Suppressor macrophage treated with lipopolysaccharide for 4 hours (primary cell): ENCODE data around the gene DHX9.
"Not testable (repeated sequence)": the region's sequence is repeated elsewhere in the genome, so short reads cannot be mapped to it uniquely, and the experiment has no call there.

Experiments
- DNase-seq: peaks from one replicate; pipeline ENCODE4 v3.0.0-alpha.2; 2020

The DHX9 gene

DNA sequence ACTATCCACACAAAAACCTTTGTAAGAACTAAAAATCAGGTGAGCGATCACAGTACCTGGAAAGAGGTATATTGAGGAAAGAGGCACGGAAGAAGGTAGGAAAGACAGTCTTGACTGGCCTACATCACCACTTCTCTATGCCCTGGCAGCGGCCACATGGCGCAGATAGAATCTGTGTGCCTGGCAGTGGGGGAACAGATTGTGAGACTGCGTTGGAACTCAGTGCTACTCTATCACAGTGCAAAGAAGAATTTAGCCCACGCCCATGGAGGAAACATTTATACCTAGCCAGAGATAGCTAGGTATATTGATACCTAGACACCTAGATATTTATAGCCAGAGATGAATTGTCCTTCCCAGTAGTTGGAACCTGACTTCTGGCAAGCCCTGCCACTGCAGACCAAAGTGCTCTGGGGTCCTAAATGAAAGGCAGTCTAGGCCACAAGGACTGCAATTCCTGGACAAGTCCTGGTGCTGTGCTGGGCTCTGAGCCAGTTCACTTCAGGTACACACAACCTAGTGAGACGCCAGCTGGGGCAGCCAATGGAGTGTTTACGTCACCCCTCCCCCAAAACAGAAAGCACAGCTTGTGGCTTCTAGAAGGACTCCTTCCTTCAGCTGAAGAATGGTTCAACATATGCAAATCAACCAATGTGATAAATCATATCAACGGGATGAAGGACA lies 51.9 kb downstream of the DHX9 start:
- DNase-seq, result no peak

DNA sequence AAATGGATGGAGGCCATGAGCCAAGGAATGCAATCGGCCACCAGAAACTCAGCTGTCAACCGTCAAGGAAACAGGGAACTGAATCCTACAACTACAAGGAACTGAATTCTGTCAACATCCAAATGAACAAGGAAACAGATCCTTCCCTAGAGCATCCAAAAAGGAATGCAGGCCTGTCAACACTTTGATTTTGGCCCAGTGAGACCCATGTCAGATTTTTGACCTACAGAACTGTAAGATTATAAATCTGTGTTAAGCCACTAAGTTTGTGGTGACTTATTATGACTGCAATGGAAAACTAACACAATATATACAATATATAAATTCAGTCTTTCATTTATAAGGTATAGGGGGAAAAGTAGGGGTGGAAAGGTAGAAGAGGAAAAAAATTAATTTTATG lies 58.5 kb downstream of the DHX9 start:
- no peak for DNase-seq

DNA sequence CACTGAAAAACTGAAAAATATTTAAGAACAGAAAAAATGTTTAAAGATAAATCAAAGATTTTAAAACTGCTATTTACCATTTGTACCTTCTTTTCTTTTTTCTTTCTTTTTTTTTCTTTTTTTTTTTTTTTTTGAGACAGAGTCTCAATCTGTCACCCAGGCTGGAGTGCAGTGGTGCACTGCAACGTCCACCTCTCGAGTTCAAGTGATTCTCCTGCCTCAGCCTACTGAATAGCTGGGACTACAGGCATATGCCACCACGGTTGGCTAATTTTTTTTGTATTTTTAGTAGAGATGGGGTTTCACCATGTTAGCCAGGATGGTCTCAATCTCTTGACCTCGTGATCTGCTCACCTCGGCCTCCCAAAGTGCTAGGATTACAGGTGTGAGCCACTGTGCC lies 62.8 kb downstream of the DHX9 start:
- DNase-seq, result not testable (repeated sequence)

DNA sequence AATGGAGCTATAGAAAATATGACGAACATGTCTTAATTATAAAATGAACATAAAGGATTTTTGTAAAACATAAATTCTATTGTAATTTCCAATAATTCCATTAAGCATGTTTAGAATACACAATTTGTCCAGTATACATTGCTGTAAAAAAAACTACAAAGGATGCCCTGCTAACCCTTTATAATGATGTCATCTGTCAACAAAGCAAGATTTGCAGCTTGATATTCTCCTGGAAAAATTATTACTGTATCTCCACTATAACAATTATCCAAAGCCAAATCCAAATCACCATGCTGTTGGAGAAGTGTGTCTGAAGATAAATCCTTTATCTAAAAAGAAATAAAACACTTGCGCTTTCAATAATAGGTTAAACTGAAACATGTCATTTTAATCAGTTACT lies 66.2 kb downstream of the DHX9 start:
- no peak for DNase-seq

DNA sequence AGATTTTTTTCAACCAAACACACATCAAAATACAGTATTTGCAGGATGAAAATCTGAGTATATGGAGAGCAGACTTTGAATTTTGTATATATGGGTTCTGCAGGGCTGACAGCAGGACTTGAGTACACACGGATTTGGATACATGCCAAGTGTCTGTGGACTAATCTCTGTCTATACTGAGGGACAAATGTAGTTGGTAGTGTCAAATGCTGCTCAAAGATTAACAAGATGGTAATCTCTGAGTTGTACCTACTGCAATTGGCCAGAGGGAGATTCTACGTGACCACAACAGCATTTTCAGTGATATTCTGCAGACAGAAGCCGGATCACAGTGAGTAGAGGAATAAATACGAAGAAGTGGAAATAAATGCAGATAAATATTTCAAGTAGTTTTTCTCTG lies 70.4 kb downstream of the DHX9 start:
- DNase-seq, result no peak

DNA sequence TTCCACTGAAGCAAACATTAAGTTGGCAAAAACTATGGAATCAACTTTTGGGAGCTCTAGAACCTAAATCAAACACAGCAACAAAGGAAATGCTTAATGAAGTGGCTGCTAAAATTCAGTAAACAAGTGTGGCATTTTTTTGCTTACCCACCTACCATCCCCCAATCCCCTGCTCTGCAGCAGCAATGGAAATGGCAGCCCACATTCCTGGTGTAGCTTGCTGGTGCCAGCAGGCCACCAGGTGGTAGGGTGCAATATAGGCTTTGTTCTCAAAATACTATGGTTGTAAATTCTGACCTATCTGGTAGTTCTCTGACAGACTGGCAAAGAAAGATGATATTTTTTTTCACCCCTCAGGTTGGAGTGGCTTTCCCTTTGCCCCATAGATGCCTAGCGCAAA lies 71.0 kb downstream of the DHX9 start:
- no peak for DNase-seq

DNA sequence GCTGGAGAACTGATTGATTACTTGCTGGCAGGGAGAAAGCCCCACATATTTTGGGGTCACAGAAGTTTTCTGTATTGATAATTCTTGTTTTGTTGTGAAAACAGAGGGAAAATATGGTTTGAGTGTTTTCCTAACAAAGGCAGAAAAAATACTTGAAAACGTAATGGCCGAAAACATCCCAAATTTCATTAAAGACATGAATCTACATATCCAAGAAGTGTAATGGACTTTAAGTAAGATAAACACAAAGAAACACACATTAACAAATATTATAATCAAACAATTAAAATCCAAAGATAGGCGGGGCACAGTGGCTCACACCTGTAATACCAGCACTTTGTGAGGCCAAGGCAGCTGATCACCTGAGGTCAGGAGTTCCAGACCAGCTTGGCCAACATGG lies 74.3 kb downstream of the DHX9 start:
- DNase-seq, result no peak

DNA sequence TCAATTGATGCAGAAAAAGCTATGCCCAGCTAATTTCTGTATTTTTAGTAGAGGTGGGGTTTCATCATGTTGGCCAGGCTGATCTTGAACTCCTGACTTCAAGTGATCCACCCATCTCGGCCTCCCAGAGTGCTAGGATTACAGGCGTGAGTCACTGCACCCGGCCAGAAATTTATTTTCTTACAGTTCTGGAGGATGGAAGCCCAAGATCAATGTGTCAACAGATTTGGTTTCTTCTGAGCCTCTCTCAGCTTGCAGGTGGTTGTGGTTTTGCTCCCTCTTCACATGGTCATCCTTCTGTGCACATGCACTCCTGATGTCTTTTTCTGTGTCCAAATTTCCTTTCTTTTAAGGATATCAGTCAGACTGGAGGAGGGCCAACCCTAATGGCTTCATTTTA lies 78.2 kb downstream of the DHX9 start:
- no peak for DNase-seq

DNA sequence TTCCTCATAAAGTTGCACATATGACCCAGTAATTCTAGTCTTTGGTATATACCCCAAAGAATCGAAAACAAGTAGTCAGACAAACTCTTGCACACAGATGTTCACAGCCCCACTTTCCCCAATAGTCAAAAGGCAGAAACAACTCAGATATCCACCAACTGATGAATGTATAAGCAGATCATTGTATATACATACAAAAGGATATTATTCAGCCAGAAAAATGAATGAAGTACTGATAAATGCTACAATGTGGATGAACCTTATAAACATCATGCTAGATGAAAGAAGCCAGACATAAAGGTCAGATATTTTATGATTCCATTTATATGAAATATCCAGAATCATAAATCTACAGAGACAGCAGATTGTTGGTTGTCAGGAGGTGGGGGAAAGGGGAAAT lies 86.5 kb downstream of the DHX9 start:
- DNase-seq, result no peak

DNA sequence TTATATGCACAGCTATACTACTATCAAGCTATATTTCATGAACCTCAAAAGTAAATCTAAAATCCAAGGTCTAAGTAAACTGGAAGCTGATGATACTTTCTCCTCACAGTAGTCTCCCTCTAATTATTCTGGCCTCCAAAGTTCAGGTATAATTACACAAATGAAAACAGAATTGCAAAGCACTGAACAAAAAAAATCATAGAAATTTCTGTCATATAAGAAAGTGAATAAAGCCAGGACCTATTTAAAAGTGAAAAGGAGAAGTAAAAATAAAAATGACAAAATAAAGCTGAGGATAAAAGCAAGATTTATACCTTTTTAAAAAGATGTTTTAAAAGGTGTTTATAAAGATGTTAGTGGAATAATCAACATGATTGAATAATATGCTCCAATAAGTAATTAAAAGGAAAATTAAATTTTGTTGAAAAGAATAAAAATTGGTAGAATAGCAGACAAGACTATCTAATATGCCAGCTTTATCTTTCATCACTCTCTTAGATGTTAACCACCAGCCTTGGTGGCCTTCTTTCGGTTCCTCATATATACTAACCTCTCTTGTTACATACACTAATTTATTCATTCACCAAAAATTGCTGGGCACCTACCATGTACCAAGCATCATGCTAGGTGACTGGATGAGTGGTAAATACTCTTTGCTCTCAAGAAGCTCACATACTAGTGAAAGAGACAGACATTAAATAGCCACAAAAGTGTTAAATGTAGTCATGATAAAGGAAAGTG lies 88.7 kb downstream of the DHX9 start:
- DNase-seq, result no peak

DNA sequence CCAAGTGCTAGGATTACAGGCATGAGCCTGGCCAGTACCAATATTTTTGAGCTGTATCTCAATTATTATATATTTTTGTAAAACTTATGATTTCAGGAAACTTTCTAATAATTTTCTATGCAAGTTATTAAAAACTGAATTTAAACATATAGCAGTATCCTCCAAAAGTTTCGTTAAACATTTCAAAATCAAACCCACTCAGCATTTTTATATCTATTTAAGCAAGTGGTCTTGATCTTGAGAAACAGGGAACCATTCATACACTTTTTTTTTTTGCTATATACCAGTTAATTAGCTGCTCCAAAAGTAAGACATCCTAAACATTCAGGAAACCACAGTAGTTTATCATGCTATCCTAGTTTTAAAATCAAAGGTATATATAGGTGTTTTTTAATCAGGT lies 91.8 kb downstream of the DHX9 start:
- DNase-seq, result no peak

DNA sequence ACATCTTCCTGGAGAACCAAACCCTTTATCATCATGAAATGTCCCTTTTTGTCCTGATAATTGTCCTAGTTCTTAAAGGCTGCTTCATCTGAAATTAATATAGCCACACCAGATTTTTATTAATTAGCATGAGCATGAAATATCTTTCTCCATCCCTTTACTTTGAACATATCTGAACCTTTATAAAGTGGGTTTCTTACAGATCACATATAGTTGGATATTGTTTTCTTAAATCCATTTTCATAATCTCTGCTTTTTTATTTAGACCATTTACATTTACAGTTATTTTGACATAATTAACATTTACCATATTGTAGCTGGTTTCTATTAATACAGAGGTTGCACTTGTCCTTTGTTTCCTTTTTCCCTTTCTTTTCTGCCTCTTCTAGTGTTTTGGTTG lies 96.6 kb downstream of the DHX9 start:
- DNase-seq, result no peak
